ENCODE results near the gene KDM4D.

- TF ChIP-seq FOXP1 (CRISPR knock-in tag; IDR thresholded peaks at IDR 0.05; ENCODE audit: borderline replicate concordance), result no peak
- TF ChIP-seq ATF3 (CRISPR knock-in tag; conservative IDR thresholded peaks at IDR 0.05), result no peak
- no peak for TF ChIP-seq CTCF (IDR thresholded peaks at IDR 0.05)
- TF ChIP-seq ZNF671 (CRISPR knock-in tag; IDR thresholded peaks at IDR 0.05), result no peak
- no peak for TF ChIP-seq USF2 (CRISPR knock-in tag; IDR thresholded peaks at IDR 0.05)
- TF ChIP-seq ZNF317 (CRISPR knock-in tag; IDR thresholded peaks at IDR 0.05; ENCODE audit: borderline replicate concordance, low read depth), result no peak
- no peak for TF ChIP-seq MAX (CRISPR knock-in tag; IDR thresholded peaks at IDR 0.05)
- no peak for TF ChIP-seq SOX15 (CRISPR knock-in tag; IDR thresholded peaks at IDR 0.05)
Observed at GRCh38 chr11:94961255-94961654, 12.3 kb upstream of the KDM4D start.
